Activated CD4-positive, alpha-beta T cell treated with anti-CD3 and anti-CD28 coated beads, Interleukin-2, amount 10 ng/mL, durations not matched to agents 24 days and 14 days (primary cell): ENCODE data around the gene PRKN. TPM values are rescaled to one million over a fixed set of nuclear protein-coding genes. Genes with fewer than 3 reads are reported as not detected.
"Not testable (repeated sequence)": the region's sequence is repeated elsewhere in the genome, so short reads cannot be mapped to it uniquely, and the experiment has no call there.

Source experiments
- DNase-seq: peaks from one replicate; pipeline ENCODE4 v3.0.0; 2022
- H3K27ac Mint-ChIP-seq: one replicate; pipeline ENCODE4 v1.8.0; 2022; ENCODE audit warnings: mild to moderate bottlenecking, mixed read lengths
- H3K27me3 Mint-ChIP-seq: one replicate; pipeline ENCODE4 v1.8.0; 2022; ENCODE audit warnings: mixed read lengths
- H3K36me3 Mint-ChIP-seq: one replicate; pipeline ENCODE4 v1.8.0; 2022; ENCODE audit warnings: low read depth, mild to moderate bottlenecking, mixed read lengths
- H3K4me1 Mint-ChIP-seq: one replicate; pipeline ENCODE4 v1.8.0; 2021; ENCODE audit warnings: mixed read lengths
- H3K4me3 Mint-ChIP-seq: one replicate; pipeline ENCODE4 v1.8.0; 2022; ENCODE audit warnings: mild to moderate bottlenecking, moderate library complexity, mixed read lengths
- H3K9me3 Mint-ChIP-seq: one replicate; pipeline ENCODE4 v1.8.0; 2021; ENCODE audit warnings: mixed read lengths
- intact Hi-C: fragments of 100-400 bp; cut with micrococcal nuclease; formaldehyde crosslinking; loops from one replicate; pipeline ENCODE4 v1.15.1; 2023
- total RNA-seq: library from RNA; stranded (reverse); gene quantifications from 2 replicates; pipeline ENCODE4 v1.2.3, GENCODE V29; 2022

PRKN gene
- total RNA-seq, 1 donor from 2014 or later = not detected

GRCh38 chr6:162680367-162680766 is 47.2 kb downstream of the PRKN start:
- intact Hi-C loops = no loop called here

GRCh38 chr6:162679681-162680080 is 47.9 kb downstream of the PRKN start:
- no peak overlapping the region for H3K4me3 Mint-ChIP-seq
- H3K36me3 Mint-ChIP-seq = no peaks in the 10 kb centered on the region
- H3K4me1 Mint-ChIP-seq = no peaks in the 10 kb centered on the region
- H3K27ac Mint-ChIP-seq = no peak overlapping the region
- no peak for DNase-seq
- peaks cover 4% of the 10 kb centered on the region for H3K9me3 Mint-ChIP-seq
- H3K27me3 Mint-ChIP-seq = no peaks in the 10 kb centered on the region
- intact Hi-C loops = no loop called here

More at GRCh38 chr6:162680367-162680766, 47.2 kb downstream of the PRKN start:
- no peak for DNase-seq
- H3K36me3 Mint-ChIP-seq = no peaks in the 10 kb centered on the region
- H3K27me3 Mint-ChIP-seq = no peaks in the 10 kb centered on the region
- H3K4me3 Mint-ChIP-seq = no peak overlapping the region
- peaks cover 4% of the 10 kb centered on the region for H3K9me3 Mint-ChIP-seq
- H3K4me1 Mint-ChIP-seq = no peaks in the 10 kb centered on the region
- no peak overlapping the region for H3K27ac Mint-ChIP-seq

- H3K27ac Mint-ChIP-seq, H3K4me1 Mint-ChIP-seq, DNase-seq, H3K36me3 Mint-ChIP-seq, H3K27me3 Mint-ChIP-seq, H3K9me3 Mint-ChIP-seq, intact Hi-C loops, H3K4me3 Mint-ChIP-seq: not testable (repeated sequence)
These were observed 48.7 kb downstream of the PRKN start for GRCh38 chr6:162678896-162679295.

- no peak overlapping the region for H3K27ac Mint-ChIP-seq
- no peak overlapping the region for H3K4me3 Mint-ChIP-seq
- H3K4me1 Mint-ChIP-seq = no peaks in the 10 kb centered on the region
- no peak for DNase-seq
- H3K9me3 Mint-ChIP-seq = no peaks in the 10 kb centered on the region
- H3K27me3 Mint-ChIP-seq = no peaks in the 10 kb centered on the region
- no peaks in the 10 kb centered on the region for H3K36me3 Mint-ChIP-seq
- intact Hi-C loops = no loop called here
These were observed 52.1 kb downstream of the PRKN start for GRCh38 chr6:162675503-162675902.

- no peak for DNase-seq
- Mint-ChIP-seq H3K27me3 (no peaks in the 10 kb centered on the region), H3K9me3 (no peaks in the 10 kb centered on the region), H3K4me1 (no peaks in the 10 kb centered on the region), H3K4me3 (no peak overlapping the region), H3K27ac (no peak overlapping the region), H3K36me3 (no peaks in the 10 kb centered on the region)
- intact Hi-C loops = no loop called here
These were observed 53.1 kb downstream of the PRKN start for GRCh38 chr6:162674452-162674851.

GRCh38 chr6:162671580-162672165 is 55.9 kb downstream of the PRKN start:
- no peaks in the 10 kb centered on the region for H3K27me3 Mint-ChIP-seq
- no peak overlapping the region for H3K27ac Mint-ChIP-seq
- DNase-seq = no peak
- no peak overlapping the region for H3K4me3 Mint-ChIP-seq
- H3K9me3 Mint-ChIP-seq = no peaks in the 10 kb centered on the region
- H3K4me1 Mint-ChIP-seq = no peaks in the 10 kb centered on the region
- intact Hi-C loops = no loop called here
- no peaks in the 10 kb centered on the region for H3K36me3 Mint-ChIP-seq

- Mint-ChIP-seq H3K27me3 (no peaks in the 10 kb centered on the region), H3K4me1 (no peaks in the 10 kb centered on the region), H3K4me3 (no peak overlapping the region), H3K9me3 (no peaks in the 10 kb centered on the region), H3K27ac (no peak overlapping the region), H3K36me3 (no peaks in the 10 kb centered on the region)
- intact Hi-C loops = no loop called here
- DNase-seq = no peak
These were observed 57.2 kb downstream of the PRKN start for GRCh38 chr6:162670345-162670744.

- Mint-ChIP-seq H3K4me3 (no peak overlapping the region), H3K9me3 (peaks cover 3% of the 10 kb centered on the region), H3K4me1 (no peaks in the 10 kb centered on the region), H3K27me3 (no peaks in the 10 kb centered on the region), H3K36me3 (no peaks in the 10 kb centered on the region), H3K27ac (no peak overlapping the region)
- intact Hi-C loops = no loop called here
- no peak for DNase-seq
These were observed 61.3 kb downstream of the PRKN start for GRCh38 chr6:162666246-162666645.

GRCh38 chr6:162653808-162654207 is 73.8 kb downstream of the PRKN start:
- no peaks in the 10 kb centered on the region for H3K27me3 Mint-ChIP-seq
- no peak for DNase-seq
- no peak overlapping the region for H3K27ac Mint-ChIP-seq
- no peaks in the 10 kb centered on the region for H3K4me1 Mint-ChIP-seq
- H3K4me3 Mint-ChIP-seq = no peak overlapping the region
- intact Hi-C loops = no loop called here
- H3K36me3 Mint-ChIP-seq = no peaks in the 10 kb centered on the region
- no peaks in the 10 kb centered on the region for H3K9me3 Mint-ChIP-seq

- DNase-seq = no peak
- intact Hi-C loops = no loop called here
- Mint-ChIP-seq H3K4me1 (no peaks in the 10 kb centered on the region), H3K36me3 (no peaks in the 10 kb centered on the region), H3K9me3 (no peaks in the 10 kb centered on the region), H3K4me3 (no peak overlapping the region), H3K27ac (no peak overlapping the region), H3K27me3 (no peaks in the 10 kb centered on the region)
These were observed 76.1 kb downstream of the PRKN start for GRCh38 chr6:162651505-162651904.

GRCh38 chr6:162649271-162649670 is 78.3 kb downstream of the PRKN start:
- Mint-ChIP-seq H3K4me3 (no peak overlapping the region), H3K36me3 (no peaks in the 10 kb centered on the region), H3K4me1 (no peaks in the 10 kb centered on the region), H3K9me3 (no peaks in the 10 kb centered on the region), H3K27ac (no peak overlapping the region), H3K27me3 (no peaks in the 10 kb centered on the region)
- intact Hi-C loops = no loop called here
- no peak for DNase-seq

GRCh38 chr6:162644153-162644552 is 83.4 kb downstream of the PRKN start:
- Mint-ChIP-seq H3K4me3 (no peak overlapping the region), H3K27me3 (no peaks in the 10 kb centered on the region), H3K27ac (no peak overlapping the region), H3K36me3 (no peaks in the 10 kb centered on the region), H3K4me1 (no peaks in the 10 kb centered on the region), H3K9me3 (no peaks in the 10 kb centered on the region)
- intact Hi-C loops = no loop called here
- no peak for DNase-seq

GRCh38 chr6:162640756-162641155 is 86.8 kb downstream of the PRKN start:
- intact Hi-C loops = no loop called here
- no peaks in the 10 kb centered on the region for H3K9me3 Mint-ChIP-seq
- H3K27me3 Mint-ChIP-seq = no peaks in the 10 kb centered on the region
- no peaks in the 10 kb centered on the region for H3K36me3 Mint-ChIP-seq
- no peak overlapping the region for H3K4me3 Mint-ChIP-seq
- H3K4me1 Mint-ChIP-seq = no peaks in the 10 kb centered on the region
- H3K27ac Mint-ChIP-seq = no peak overlapping the region
- no peak for DNase-seq

- Mint-ChIP-seq H3K27me3 (no peaks in the 10 kb centered on the region), H3K27ac (no peak overlapping the region), H3K4me1 (no peaks in the 10 kb centered on the region), H3K4me3 (no peak overlapping the region), H3K9me3 (no peaks in the 10 kb centered on the region), H3K36me3 (no peaks in the 10 kb centered on the region)
- intact Hi-C loops = no loop called here
- DNase-seq = no peak
These were observed 87.6 kb downstream of the PRKN start for GRCh38 chr6:162639951-162640350.

GRCh38 chr6:162638931-162639574 is 88.5 kb downstream of the PRKN start:
- intact Hi-C loops = no loop called here
- Mint-ChIP-seq H3K4me3 (no peak overlapping the region), H3K36me3 (no peaks in the 10 kb centered on the region), H3K27ac (no peak overlapping the region), H3K4me1 (no peaks in the 10 kb centered on the region), H3K27me3 (no peaks in the 10 kb centered on the region), H3K9me3 (no peaks in the 10 kb centered on the region)
- DNase-seq = no peak
